Suppressor macrophage treated with lipopolysaccharide for 4 hours (primary cell): Measurements from ENCODE around the gene SMCR8.
"Not testable (repeated sequence)": the region's sequence is repeated elsewhere in the genome, so short reads cannot be mapped to it uniquely, and the experiment has no call there.

Experiments used
- DNase-seq: peaks from one replicate; pipeline ENCODE4 v3.0.0-alpha.2; 2020

The SMCR8 gene

GRCh38 chr17:18314731-18315561, at the start of gene SMCR8, which contains the start of gene TOP3A:
SMCR8 (plus strand) TSS chr17:18315293; CDS start chr17:18315790, 497 bp downstream.
TOP3A (minus strand) TSS chr17:18314994; CDS start chr17:18314778, 216 bp downstream.
- DNase-seq, result peak; percentile 99

GRCh38 chr17:18267366-18267765, 47.7 kb upstream of the SMCR8 start:
- DNase-seq, result no peak

- no peak for DNase-seq
Observed at GRCh38 chr17:18267927-18268711, 47.0 kb upstream of the SMCR8 start.

GRCh38 chr17:18270046-18270931, 44.8 kb upstream of the SMCR8 start:
- DNase-seq, result no peak

GRCh38 chr17:18277076-18277475, 38.0 kb upstream of the SMCR8 start:
- DNase-seq, result no peak

GRCh38 chr17:18278867-18279266, 36.2 kb upstream of the SMCR8 start:
- DNase-seq, result no peak

GRCh38 chr17:18280249-18280648, 34.8 kb upstream of the SMCR8 start:
- DNase-seq, result no peak

- DNase-seq, result no peak
Observed at GRCh38 chr17:18280766-18281371, 34.2 kb upstream of the SMCR8 start.

GRCh38 chr17:18281788-18282187, 33.3 kb upstream of the SMCR8 start:
- DNase-seq, result no peak

GRCh38 chr17:18285296-18285695, 29.8 kb upstream of the SMCR8 start:
- DNase-seq, result no peak

GRCh38 chr17:18291718-18292540, 23.2 kb upstream of the SMCR8 start:
- no peak for DNase-seq

GRCh38 chr17:18298061-18298460, 17.0 kb upstream of the SMCR8 start:
- not testable (repeated sequence) for DNase-seq

- peak; percentile 48 for DNase-seq
Observed at GRCh38 chr17:18300725-18301480, 14.2 kb upstream of the SMCR8 start.

GRCh38 chr17:18303206-18303605, 11.9 kb upstream of the SMCR8 start:
- not testable (repeated sequence) for DNase-seq

GRCh38 chr17:18309202-18309601, 5.9 kb upstream of the SMCR8 start:
- no peak for DNase-seq

GRCh38 chr17:18314059-18314730, 898 bp upstream of the SMCR8 start:
- peak; percentile 25 for DNase-seq

GRCh38 chr17:18315562-18315922, 449 bp downstream of the SMCR8 start:
- DNase-seq, result peak; percentile 78

- no peak for DNase-seq
Observed at GRCh38 chr17:18315961-18316360, 868 bp downstream of the SMCR8 start.

- DNase-seq, result peak; percentile 56
Observed at GRCh38 chr17:18318117-18318516, 3.0 kb downstream of the SMCR8 start.

GRCh38 chr17:18318771-18319450, 3.8 kb downstream of the SMCR8 start:
- no peak for DNase-seq
